HG03108 (cell line): ENCODE data around the gene PTPRD.

ENCODE experiments used
- ATAC-seq: cut with Tn5 transposase; IDR thresholded peaks from one replicate; pipeline ENCODE4 v1.9.1; 2021; ENCODE audit warnings: moderate library complexity; ENCODE audit not compliant: unreplicated experiment

Gene PTPRD

GRCh38 chr9:8674536-8674935 lies 1938.3 kb downstream of the PTPRD start:
- ATAC-seq, result no peak

- no peak for ATAC-seq
These were observed 1939.0 kb downstream of the PTPRD start for GRCh38 chr9:8673830-8674229.

DNA sequence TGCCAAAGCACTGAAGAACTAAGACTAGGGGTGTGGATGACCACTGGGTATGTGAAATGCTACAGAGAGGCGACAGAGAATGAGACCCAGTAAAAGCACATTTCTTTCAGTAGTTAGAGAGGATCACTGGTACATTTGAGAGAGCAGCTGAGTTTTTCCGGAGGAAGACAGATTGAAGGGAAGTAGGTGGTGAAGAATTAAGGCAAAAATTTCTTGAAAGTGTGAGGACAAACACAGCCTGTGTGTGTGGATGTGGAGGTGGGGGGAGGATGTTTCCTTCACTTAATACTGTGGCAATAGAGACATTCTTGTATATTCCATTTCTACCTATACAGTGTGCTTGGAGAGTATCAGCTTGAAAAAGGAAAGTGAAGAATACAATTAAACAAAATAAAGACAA lies 1942.1 kb downstream of the PTPRD start:
- no peak for ATAC-seq

DNA sequence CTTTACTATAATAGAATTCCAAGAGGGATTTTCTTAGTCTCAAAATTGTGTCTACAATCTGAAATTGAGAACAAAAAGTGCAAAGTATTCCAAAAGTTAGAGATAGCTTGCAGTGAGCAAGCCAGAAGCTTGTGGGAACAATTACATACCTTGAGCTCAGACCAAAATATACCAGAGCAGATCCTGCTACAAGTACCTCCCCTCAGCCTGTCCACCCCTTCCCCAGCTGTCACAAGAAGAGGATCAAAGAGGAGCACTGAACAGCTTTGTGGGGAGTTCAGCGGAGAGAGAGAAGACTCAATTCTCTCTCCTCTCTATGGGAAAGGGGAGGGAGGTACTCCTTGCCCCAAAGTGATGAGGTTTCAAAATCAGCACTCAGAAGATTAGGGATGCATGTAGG lies 1944.1 kb downstream of the PTPRD start:
- no peak for ATAC-seq

- no peak for ATAC-seq
These were observed 1944.6 kb downstream of the PTPRD start for GRCh38 chr9:8668231-8668630.

DNA sequence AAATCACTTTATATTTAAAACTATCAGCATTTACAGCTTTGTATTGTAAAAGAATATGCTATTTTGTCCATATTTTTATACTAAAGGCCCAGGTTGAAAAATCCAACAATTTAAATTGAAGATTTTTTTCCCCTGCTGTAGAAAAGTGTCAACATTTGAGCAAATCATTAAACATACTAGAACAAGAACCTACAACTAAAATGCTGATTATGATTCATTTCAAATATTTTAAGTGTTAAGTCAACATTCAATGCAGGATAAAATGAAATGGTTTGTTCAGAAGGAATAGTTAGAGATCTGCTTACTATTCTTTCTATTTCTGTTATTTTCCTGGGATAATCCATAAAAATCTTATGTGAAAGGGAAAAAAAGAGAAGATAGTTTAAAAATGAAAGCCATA lies 1946.7 kb downstream of the PTPRD start:
- no peak for ATAC-seq

DNA sequence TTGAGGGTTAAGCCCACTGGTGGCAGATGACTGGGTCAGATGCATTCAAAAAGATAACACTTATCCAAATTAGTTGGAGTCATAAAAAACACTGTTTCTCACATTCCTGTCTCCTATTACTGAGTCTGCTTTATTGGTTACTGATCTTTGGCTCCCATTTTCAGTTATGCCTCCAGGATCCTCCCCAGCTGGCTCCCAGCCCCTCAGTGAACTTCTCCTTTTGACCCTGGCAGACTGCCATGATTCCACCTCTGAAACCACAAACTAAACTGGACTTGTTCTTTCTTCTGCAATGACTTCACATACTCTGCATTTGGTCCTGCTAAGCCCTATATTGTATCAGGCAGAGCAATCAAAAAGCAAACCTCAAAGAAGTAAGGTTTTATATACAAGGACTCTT lies 1952.4 kb downstream of the PTPRD start:
- no peak for ATAC-seq

- ATAC-seq, result no peak
These were observed 1953.7 kb downstream of the PTPRD start for GRCh38 chr9:8659108-8659507.

DNA sequence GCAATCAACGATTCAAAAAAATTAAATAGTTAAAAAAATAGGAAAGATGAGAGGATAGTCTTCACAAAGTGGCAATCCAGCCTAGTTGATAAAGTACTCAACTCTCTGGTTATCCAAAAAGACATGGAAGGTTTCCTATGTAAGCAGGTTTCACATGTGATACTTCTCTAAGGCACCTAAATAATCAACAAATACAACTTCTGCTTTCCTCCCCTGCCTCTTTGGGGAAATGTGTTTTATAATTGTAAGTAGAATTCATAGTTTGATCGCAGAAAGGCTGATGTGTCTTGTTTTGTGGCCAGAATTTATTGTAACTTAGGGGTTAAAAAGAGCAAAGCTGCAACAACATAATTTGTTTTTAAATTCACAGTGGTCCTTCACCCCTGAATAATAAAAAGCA lies 1957.7 kb downstream of the PTPRD start:
- no peak for ATAC-seq

DNA sequence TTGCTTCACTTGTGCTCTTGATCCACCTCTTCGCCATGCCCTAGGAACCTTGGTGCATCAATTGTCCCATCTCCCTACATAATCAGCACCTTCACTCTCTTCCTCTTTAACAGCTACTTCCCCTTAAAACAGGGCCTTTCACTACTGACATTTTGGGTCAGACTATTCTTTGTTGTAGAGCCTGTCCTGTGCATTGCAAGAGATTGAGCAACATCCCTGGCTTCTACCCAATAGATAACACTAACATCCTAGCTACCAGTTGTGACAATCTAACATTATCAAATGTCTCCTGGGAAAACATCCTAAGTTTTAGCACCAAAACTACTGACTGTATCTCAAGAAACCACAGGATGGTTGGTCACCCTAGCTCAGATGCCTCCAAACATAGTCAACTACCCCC lies 1958.9 kb downstream of the PTPRD start:
- ATAC-seq, result no peak

- no peak for ATAC-seq
These were observed 1959.7 kb downstream of the PTPRD start for GRCh38 chr9:8653111-8653510.

- ATAC-seq, result no peak
These were observed 1960.5 kb downstream of the PTPRD start for GRCh38 chr9:8652255-8652654.

DNA sequence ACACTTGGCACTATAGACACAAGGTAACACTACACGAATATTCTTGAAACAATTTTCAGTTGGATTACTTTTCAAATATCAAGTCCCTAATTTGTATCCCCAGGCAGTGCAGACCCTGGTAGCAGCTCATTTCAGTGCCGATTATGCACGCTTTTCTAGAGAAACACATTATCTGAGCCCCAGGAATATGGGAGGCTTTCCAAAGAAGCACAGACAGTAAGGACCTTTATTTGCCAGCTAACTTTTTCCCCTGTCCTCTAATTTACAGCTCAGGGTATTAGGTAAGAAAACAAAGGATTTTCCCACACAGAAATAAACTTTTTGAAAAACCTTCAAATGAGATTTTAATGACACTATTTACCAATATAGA lies 1961.0 kb downstream of the PTPRD start:
- no peak for ATAC-seq

DNA sequence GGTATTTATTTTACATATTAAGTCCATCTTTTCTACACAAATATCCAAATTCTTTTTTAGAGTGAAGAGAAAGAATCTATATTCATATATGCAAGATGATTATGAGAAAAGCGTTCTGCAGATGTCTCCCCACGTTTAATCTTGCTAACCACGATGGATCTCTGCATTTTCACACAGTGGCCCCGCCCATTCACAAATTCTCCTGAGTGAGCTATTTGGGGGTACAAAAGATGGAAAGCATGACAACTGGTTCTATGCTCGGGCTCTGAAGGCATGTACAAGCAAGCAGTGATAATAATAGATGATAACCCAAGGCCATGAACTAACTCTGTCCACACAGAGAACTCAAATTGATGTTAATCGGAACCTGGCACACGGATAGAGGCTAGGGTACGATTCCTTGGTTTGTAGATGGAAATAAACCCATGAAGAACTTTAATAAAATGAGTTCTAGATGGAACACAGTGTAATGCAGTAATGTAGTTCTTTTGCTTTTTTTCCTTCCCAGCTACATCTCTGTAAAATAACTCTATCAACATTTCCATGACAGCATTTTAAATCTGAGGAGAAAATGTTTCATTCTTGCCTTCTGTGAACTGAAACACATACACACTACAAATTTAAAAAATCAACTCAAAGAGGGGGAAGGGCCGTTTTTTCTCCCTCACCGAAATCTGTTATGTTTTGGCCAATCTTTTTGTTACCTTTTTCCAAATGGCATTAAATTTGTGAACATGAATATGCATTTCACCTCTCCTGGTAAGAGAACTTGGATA lies 1961.5 kb downstream of the PTPRD start:
- no peak for ATAC-seq

GRCh38 chr9:8649807-8650206 lies 1963.0 kb downstream of the PTPRD start:
- no peak for ATAC-seq

GRCh38 chr9:8649160-8649559 lies 1963.6 kb downstream of the PTPRD start:
- no peak for ATAC-seq

DNA sequence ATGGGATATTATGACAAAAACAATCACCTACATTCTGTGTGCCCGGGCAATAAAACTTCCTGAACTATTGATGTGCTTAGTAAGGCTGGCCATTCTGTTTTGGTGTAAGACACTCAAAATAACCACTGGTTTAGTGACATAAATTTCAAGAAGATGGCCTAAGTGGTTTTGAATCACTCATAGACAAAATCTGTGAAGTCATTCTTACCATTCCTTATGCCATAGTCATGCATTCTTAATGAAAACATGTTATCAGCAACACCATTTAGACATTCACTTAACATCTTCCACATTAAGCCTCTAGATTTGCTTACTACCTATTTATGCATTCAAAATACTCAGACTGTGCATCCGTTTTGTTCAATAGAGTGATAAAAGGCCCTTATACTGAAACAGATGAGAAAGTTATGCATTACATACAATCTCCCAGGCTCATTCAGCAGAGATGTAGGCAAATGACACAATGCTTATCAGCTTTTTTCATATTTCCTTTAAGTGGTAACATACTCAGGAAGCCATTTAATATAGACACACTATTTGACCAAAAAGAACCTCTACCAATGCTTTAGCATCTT lies 1964.4 kb downstream of the PTPRD start:
- no peak for ATAC-seq

DNA sequence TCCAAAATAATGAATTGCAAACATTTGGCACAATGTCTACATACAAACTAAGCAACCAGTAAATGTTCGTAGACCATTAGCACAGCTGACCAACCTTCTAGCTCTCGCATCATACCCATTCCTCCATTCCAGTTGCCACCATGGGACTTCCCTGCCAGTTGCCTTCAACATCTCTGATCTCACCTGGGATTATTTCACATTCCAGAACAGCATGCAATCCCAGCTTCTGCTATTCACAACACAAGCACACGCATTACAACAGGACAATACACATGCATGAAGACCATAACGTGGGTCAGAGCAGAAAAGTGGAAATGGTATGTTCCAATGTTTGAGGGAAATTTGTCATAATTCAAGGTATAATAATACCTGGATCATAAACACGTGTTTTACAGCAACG lies 1965.0 kb downstream of the PTPRD start:
- no peak for ATAC-seq

- ATAC-seq, result no peak
These were observed 1968.2 kb downstream of the PTPRD start for GRCh38 chr9:8644571-8644970.

DNA sequence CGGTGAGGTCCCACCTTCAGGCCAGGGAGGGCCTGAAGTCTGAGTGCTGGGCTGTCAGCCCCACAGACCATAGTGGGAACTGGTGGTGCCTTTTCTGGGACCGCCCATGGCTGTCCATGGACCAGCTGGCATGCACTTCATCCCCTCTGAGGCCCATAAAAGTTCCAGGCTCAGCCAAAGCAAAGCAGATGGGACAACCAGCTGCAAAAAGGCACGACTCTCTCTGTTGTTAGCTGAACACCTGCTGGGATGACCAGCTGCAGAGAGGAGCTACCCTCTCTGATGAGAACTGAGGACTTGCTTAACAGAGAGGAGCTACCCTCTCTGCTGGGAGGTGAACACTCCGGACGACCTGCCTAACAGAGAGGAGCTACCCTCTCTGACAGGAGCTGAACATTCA lies 1968.9 kb downstream of the PTPRD start:
- no peak for ATAC-seq

DNA sequence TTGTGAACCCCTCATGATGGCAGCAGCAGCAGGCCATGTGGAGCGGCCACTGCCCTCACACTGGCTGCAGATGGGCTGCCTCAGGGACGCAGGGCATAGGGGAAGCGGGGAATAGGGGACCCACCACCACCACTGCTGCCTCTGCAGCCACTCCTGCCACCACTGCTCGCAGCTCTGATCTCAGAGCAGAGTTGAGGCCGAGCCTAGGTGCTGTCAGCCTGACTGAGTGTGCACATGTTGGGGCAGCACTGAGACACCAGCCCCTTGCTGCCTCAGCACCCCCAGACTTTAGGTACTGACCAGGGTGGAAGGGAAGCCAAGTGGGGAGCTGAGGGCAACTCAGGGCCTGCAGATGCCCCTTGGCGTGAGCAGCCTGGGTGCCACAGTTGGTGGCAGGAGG lies 1969.3 kb downstream of the PTPRD start:
- no peak for ATAC-seq

DNA sequence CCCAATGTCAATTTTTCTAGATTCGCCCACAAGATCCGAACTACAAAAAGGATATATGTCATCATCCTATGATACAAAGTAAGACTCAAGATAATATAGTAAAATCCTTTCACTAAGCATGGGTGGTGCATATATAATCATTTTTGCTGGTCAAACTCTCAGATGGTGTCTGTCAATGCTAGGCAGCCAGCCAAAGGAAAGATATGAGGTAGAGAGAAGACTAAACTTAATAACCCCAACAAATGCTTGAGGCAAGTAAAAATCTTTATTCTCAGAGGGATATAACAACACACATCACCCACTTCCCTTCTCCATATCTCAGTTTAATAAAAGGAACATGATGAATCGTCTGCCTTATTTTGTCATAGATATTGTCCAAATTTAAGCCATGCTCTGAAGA lies 1972.0 kb downstream of the PTPRD start:
- ATAC-seq, result no peak

- no peak for ATAC-seq
These were observed 1975.2 kb downstream of the PTPRD start for GRCh38 chr9:8637626-8638025.
